DND-41 (cell line): ENCODE results near the gene ARHGEF17.

Experiments
- CTCF ChIP-seq: IDR thresholded peaks from 2 replicates; pipeline ENCODE4 v1.5.1; 2012; ENCODE audit warnings: borderline replicate concordance, low read length, moderate library complexity, mild to moderate bottlenecking; ENCODE audit not compliant: poor library complexity, severe bottlenecking; ENCODE audit errors: extremely low read depth
- EZH2 ChIP-seq: IDR thresholded peaks from 3 replicates; pipeline ENCODE4 v1.6.1; 2012; ENCODE audit warnings: borderline replicate concordance, low read depth, mild to moderate bottlenecking, moderate library complexity, low read length, inconsistent platforms; ENCODE audit not compliant: severe bottlenecking

DNA sequence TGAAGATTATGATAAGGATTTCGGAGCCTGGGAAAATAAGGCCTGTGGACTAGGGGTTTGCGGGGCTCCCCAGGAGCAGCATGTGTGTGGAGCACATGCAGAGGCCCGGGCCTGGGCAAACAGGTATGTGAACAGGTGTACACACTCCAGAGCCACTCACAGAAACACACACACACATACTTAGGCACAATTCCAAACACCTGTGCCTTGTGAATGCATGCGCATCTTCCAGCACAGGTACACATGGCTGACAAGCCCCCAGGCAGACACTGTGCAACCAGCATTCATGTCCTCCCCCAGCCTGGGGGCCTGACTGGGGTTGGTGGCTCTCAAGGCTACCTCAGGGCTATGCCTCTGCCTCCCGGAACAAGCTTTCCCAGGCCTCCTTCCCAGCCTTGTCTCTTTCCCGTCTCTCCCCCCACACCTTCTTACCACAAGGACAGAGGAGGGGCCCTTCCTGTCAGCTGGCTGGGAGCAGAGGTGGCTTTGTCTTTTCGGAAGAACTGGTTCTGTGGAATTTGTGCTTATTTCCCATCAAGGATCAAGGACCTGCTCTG, 38.5 kb upstream of the ARHGEF17 start:
- TF ChIP-seq CTCF: no peak
- no peak for TF ChIP-seq EZH2
